BLaER1 (cell line): ENCODE results near the gene GALM.

Experiments used
- H3K27ac ChIP-seq: shearing (Covaris generic); formaldehyde crosslinking; 2 replicates; pipeline ENCODE4 v1.8.1; 2022
- H3K27me3 ChIP-seq: shearing (Covaris generic); formaldehyde crosslinking; 2 replicates; pipeline ENCODE4 v1.8.1; 2022
- H3K36me3 ChIP-seq: shearing (Covaris generic); formaldehyde crosslinking; 2 replicates; pipeline ENCODE4 v1.8.1; 2022
- H3K4me1 ChIP-seq: shearing (Covaris generic); formaldehyde crosslinking; 2 replicates; pipeline ENCODE4 v1.8.1; 2022
- H3K4me2 ChIP-seq: shearing (Covaris generic); formaldehyde crosslinking; 2 replicates; pipeline ENCODE4 v1.8.1; 2022
- H3K4me3 ChIP-seq: shearing (Covaris generic); formaldehyde crosslinking; 2 replicates; pipeline ENCODE4 v1.8.1; 2022
- H3K9ac ChIP-seq: shearing (Covaris generic); formaldehyde crosslinking; 2 replicates; pipeline ENCODE4 v1.8.1; 2022
- H3K9me3 ChIP-seq: shearing (Covaris generic); formaldehyde crosslinking; 2 replicates; pipeline ENCODE4 v1.8.1; 2022
- H4K20me1 ChIP-seq: shearing (Covaris generic); formaldehyde crosslinking; 2 replicates; pipeline ENCODE4 v1.8.1; 2022
- Cebpa-rat ChIP-seq: shearing (Covaris generic); IDR thresholded peaks from 2 replicates; pipeline ENCODE4 v1.8.1; 2022

GALM gene

GRCh38 chr2:38649176-38649728, 16.7 kb upstream of the GALM start:
- Histone ChIP-seq H3K27me3 (no peaks in the 10 kb centered on the region), H3K27ac (no peak overlapping the region)
- TF ChIP-seq Cebpa-rat = no peak

GRCh38 chr2:38650012-38650411, 15.9 kb upstream of the GALM start:
- Histone ChIP-seq H3K4me1 (peaks cover 18% of the 10 kb centered on the region), H3K9ac (no peak overlapping the region), H3K4me3 (no peak overlapping the region), H3K36me3 (no peaks in the 10 kb centered on the region), H3K27me3 (no peaks in the 10 kb centered on the region), H3K27ac (no peak overlapping the region), H4K20me1 (no peaks in the 10 kb centered on the region), H3K9me3 (peaks cover 44% of the 10 kb centered on the region), H3K4me2 (no peak overlapping the region)
- no peak for TF ChIP-seq Cebpa-rat

More at GRCh38 chr2:38649176-38649728, 16.7 kb upstream of the GALM start:
- peaks cover 18% of the 10 kb centered on the region for H3K4me1 ChIP-seq
- H4K20me1 ChIP-seq = no peaks in the 10 kb centered on the region
- H3K4me2 ChIP-seq = no peak overlapping the region
- no peak overlapping the region for H3K9ac ChIP-seq
- H3K9me3 ChIP-seq = peaks cover 50% of the 10 kb centered on the region
- no peak overlapping the region for H3K4me3 ChIP-seq
- no peaks in the 10 kb centered on the region for H3K36me3 ChIP-seq

DNA sequence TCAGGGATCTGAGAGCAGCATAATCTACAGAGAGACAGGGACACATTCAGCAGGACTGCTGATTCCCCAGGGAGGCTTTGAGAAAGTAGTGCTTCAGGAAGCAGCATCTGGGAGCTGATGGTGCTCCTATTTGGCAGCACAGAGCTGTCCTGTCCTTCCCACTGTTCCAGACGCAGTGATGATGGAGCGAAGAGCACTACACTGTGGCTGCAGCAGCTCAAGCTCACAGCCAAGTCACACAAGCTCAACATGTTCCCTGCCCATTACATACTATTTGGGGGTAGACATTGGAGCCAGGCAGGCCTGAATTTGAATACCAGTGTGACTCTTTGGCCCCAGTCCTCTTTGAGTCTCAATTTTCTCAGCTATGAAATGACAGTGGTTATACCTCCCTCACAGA, 15.2 kb upstream of the GALM start:
- H3K9me3 ChIP-seq = peaks cover 37% of the 10 kb centered on the region
- no peak overlapping the region for H3K4me2 ChIP-seq
- H3K4me3 ChIP-seq = no peak overlapping the region
- peaks cover 18% of the 10 kb centered on the region for H3K4me1 ChIP-seq
- no peak for TF ChIP-seq Cebpa-rat
- no peak overlapping the region for H3K9ac ChIP-seq
- H4K20me1 ChIP-seq = no peaks in the 10 kb centered on the region
- no peaks in the 10 kb centered on the region for H3K27me3 ChIP-seq
- H3K36me3 ChIP-seq = no peaks in the 10 kb centered on the region
- no peak overlapping the region for H3K27ac ChIP-seq

DNA sequence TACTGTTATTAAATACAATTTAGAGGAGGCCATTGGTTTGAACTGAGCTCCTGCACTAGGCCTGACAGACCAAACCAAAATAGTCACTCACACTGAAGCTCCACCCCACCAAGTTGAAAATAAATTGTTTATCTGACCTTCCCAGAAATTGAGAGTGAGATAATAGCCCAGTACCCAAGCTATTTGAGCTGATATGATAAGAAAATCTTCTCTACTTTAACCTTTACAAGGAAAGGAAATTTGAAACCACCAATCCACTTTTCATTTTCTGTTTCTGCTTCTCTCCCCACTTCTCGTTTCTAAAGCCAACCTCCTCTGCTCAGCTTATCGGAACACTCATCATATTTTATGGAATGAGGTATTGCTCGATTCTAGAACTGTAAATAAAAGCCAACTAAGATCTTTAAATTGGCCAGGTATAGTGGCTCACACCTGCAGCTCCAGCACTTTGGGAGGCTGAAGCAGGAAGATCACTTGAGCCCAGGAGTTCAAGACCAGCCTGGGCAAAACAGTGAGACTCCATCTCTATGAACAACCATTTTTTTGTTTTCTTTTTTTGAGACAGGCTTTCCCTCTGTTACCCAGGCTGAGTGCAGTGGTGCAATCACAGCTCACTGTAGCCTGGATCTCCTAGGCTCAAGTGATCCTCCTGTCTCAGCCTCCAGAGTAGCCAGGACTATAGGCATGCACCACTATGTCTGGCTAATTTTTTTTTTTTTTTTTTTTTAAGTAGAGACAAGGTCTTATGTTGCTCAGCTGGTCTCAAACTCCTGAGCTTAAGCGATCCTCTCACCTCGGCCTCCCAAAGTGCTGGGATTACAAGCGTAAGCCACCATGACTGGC, 13.3 kb upstream of the GALM start:
- H3K27ac ChIP-seq = no peak overlapping the region
- no peaks in the 10 kb centered on the region for H3K36me3 ChIP-seq
- no peaks in the 10 kb centered on the region for H3K27me3 ChIP-seq
- H3K9ac ChIP-seq = no peak overlapping the region
- no peaks in the 10 kb centered on the region for H4K20me1 ChIP-seq
- peaks cover 23% of the 10 kb centered on the region for H3K9me3 ChIP-seq
- no peak overlapping the region for H3K4me3 ChIP-seq
- peaks cover 15% of the 10 kb centered on the region for H3K4me1 ChIP-seq
- H3K4me2 ChIP-seq = no peak overlapping the region
- no peak for TF ChIP-seq Cebpa-rat

DNA sequence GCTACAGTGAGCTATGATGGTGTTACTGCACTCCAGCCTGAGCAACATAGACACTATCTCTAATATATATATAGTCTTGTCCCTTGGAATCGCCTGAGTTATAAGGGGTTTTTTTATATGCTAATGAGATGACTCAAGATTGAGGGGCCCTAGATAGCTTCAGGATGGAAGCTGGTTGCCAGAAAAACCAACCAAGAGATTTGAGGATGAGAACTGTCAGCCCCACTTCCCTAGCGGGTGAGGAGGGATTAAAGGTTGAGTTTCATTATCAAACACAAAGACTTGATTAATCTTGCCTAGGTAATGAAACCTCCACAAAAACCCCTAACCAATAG, 12.6 kb upstream of the GALM start:
- Histone ChIP-seq H3K4me1 (peaks cover 8% of the 10 kb centered on the region), H3K4me3 (no peak overlapping the region), H3K36me3 (no peaks in the 10 kb centered on the region), H3K9ac (no peak overlapping the region), H3K9me3 (peaks cover 16% of the 10 kb centered on the region), H3K27me3 (no peaks in the 10 kb centered on the region), H3K27ac (no peak overlapping the region), H3K4me2 (no peak overlapping the region), H4K20me1 (no peaks in the 10 kb centered on the region)
- no peak for TF ChIP-seq Cebpa-rat

GRCh38 chr2:38653715-38654527, 12.0 kb upstream of the GALM start:
- no peak overlapping the region for H3K9ac ChIP-seq
- TF ChIP-seq Cebpa-rat = no peak
- no peak overlapping the region for H3K4me3 ChIP-seq
- H3K27me3 ChIP-seq = no peaks in the 10 kb centered on the region
- no peak overlapping the region for H3K4me2 ChIP-seq
- H4K20me1 ChIP-seq = no peaks in the 10 kb centered on the region
- no peak overlapping the region for H3K27ac ChIP-seq
- peaks cover 11% of the 10 kb centered on the region for H3K9me3 ChIP-seq
- peaks cover 3% of the 10 kb centered on the region for H3K4me1 ChIP-seq
- H3K36me3 ChIP-seq = no peaks in the 10 kb centered on the region

- no peak for TF ChIP-seq Cebpa-rat
- Histone ChIP-seq H3K9me3 (0 out of 2 replicates have a peak, but pooled peaks cover 4% of the 10 kb centered on the region), H3K4me3 (no peak overlapping the region), H3K4me1 (no peaks in the 10 kb centered on the region; the same call in 1 of the 2 replicates), H3K36me3 (no peaks in the 10 kb centered on the region), H3K27ac (no peak overlapping the region), H3K27me3 (no peaks in the 10 kb centered on the region), H3K4me2 (no peak overlapping the region), H4K20me1 (no peaks in the 10 kb centered on the region), H3K9ac (no peak overlapping the region)
Observed at GRCh38 chr2:38654528-38655381, 11.2 kb upstream of the GALM start.

DNA sequence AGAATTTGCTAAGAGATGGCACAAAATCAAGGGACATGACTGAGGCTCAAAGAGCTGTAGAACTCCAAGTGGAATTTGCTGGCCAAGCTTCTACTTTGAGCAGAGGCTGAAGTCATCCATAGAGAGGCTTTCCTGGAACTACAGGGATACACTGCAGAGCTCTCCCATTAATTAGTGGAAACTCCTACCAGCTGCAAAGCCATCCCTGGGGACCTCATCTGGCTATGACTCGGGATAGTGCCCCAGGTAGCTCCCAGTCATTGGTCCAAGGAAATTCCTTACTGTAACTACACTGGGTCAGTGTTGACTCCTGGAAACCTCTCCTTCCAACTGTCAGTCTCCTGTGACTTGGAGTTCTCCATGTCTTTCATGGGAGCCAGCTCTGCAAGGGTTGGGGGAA, 10.5 kb upstream of the GALM start:
- Histone ChIP-seq H3K4me2 (no peak overlapping the region), H3K4me1 (no peaks in the 10 kb centered on the region; the same call in 1 of the 2 replicates), H3K9ac (no peak overlapping the region), H4K20me1 (no peaks in the 10 kb centered on the region), H3K27ac (no peak overlapping the region), H3K36me3 (no peaks in the 10 kb centered on the region), H3K9me3 (no peaks in the 10 kb centered on the region), H3K27me3 (no peaks in the 10 kb centered on the region), H3K4me3 (no peak overlapping the region)
- no peak for TF ChIP-seq Cebpa-rat

DNA sequence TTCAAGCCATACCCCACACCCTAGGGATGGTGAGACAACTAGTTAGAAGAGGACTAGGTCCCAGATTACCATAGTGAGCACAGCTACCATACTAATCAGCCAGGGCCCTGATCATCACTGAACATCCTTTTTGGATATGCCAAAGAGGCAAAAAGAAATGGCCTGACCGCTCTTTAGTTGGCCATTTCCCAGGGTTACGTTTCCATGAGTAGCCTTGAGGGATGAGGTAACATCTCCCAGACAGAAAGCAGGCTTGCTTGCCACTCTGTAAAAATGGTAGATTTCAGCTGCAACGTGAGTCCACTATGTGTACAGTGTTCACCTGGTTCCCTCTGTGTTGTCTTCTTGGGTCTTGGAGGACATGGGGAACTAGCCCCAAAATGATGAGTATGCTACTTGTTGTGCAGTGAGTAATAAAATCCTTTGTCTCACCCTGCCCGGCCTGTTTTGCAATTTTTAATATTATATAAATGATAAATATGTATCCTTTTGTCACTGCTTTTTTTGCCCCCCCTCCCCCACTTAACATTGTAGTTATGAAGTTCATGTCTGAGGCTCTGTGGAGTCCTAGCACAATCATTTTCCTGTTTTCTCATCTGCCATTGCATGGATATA, 8.9 kb upstream of the GALM start:
- Histone ChIP-seq H3K9me3 (no peaks in the 10 kb centered on the region), H3K4me2 (no peak overlapping the region), H4K20me1 (no peaks in the 10 kb centered on the region), H3K4me1 (no peaks in the 10 kb centered on the region), H3K36me3 (no peaks in the 10 kb centered on the region), H3K27me3 (no peaks in the 10 kb centered on the region), H3K4me3 (no peak overlapping the region), H3K9ac (no peak overlapping the region), H3K27ac (no peak overlapping the region)
- no peak for TF ChIP-seq Cebpa-rat
